GM12873 (cell line): ENCODE measurements around the gene MAP4K4.

Experiments
- CTCF ChIP-seq: IDR thresholded peaks from 2 replicates; pipeline ENCODE4 v1.5.1; 2012; ENCODE audit warnings: low read depth, mild to moderate bottlenecking, moderate library complexity, low read length, control low read depth; ENCODE audit not compliant: insufficient read depth; ENCODE audit errors: missing control alignments

MAP4K4 gene

GRCh38 chr2:101860782-101861181 lies 163.3 kb downstream of the MAP4K4 start:
- no peak for TF ChIP-seq CTCF

GRCh38 chr2:101861382-101861781 lies 163.9 kb downstream of the MAP4K4 start:
- no peak for TF ChIP-seq CTCF

- TF ChIP-seq CTCF: no peak
Observed at GRCh38 chr2:101863534-101863933, 166.0 kb downstream of the MAP4K4 start.

GRCh38 chr2:101864426-101864825 lies 166.9 kb downstream of the MAP4K4 start:
- TF ChIP-seq CTCF: no peak

- no peak for TF ChIP-seq CTCF
Observed at GRCh38 chr2:101868525-101868924, 171.0 kb downstream of the MAP4K4 start.

GRCh38 chr2:101869527-101869926 lies 172.0 kb downstream of the MAP4K4 start:
- no peak for TF ChIP-seq CTCF

GRCh38 chr2:101870444-101870843 lies 172.9 kb downstream of the MAP4K4 start:
- no peak for TF ChIP-seq CTCF
